WTC11 (cell line): ENCODE measurements around the gene IPO11. TPM values are rescaled to one million over a fixed set of nuclear protein-coding genes. Genes with fewer than 3 reads are reported as not detected.

Experiments used
- ATAC-seq: fragments of 200-7000 bp; cut with Tn5 transposase; 2 replicates; pipeline ENCODE4 v1.10.0; 2021; ENCODE audit warnings: mild to moderate bottlenecking, moderate library complexity
- CTCF ChIA-PET: fragments of 300-600 bp; sonication (Branson Sonifier 250); formaldehyde crosslinking; loops from one replicate; lab custom pipeline; 2021; ENCODE audit warnings: antibody characterized with exemption; lab: Charles Lee
- POLR2A ChIA-PET: fragments of 350-600 bp; sonication (Branson Sonifier 250); formaldehyde crosslinking; loops from one replicate; lab custom pipeline; 2021; ENCODE audit warnings: antibody characterized with exemption; lab: Charles Lee
- DNase-seq: peaks from one replicate; pipeline ENCODE4 v3.0.0; 2021; ENCODE audit warnings: low spot score
- H3K27ac Mint-ChIP-seq: 2 replicates; pipeline ENCODE4 v1.8.0; 2021; ENCODE audit warnings: mixed read lengths
- H3K27me3 Mint-ChIP-seq: 2 replicates; pipeline ENCODE4 v1.8.0; 2021; ENCODE audit warnings: low read depth, mild to moderate bottlenecking, moderate library complexity, mixed read lengths
- H3K36me3 Mint-ChIP-seq: 2 replicates; pipeline ENCODE4 v1.8.0; 2021; ENCODE audit warnings: mixed read lengths
- H3K4me1 Mint-ChIP-seq: 2 replicates; pipeline ENCODE4 v1.8.0; 2022; ENCODE audit warnings: mixed read lengths
- H3K4me3 Mint-ChIP-seq: 2 replicates; pipeline ENCODE4 v1.8.0; 2021; ENCODE audit warnings: mild to moderate bottlenecking, moderate library complexity, mixed read lengths
- H3K9me3 Mint-ChIP-seq: 2 replicates; pipeline ENCODE4 v1.8.0; 2021; ENCODE audit warnings: mixed read lengths
- ATF1 ChIP-seq: sonication (generic); formaldehyde crosslinking; IDR thresholded peaks from 2 replicates; pipeline ENCODE4 v1.8.1; 2023; ENCODE audit warnings: mild to moderate bottlenecking, moderate library complexity, missing genetic modification reagents
- CREB1 ChIP-seq: sonication (generic); formaldehyde crosslinking; IDR thresholded peaks from 2 replicates; pipeline ENCODE4 v1.8.0; 2023; ENCODE audit warnings: mild to moderate bottlenecking, missing genetic modification reagents
- E2F4 ChIP-seq: sonication (generic); formaldehyde crosslinking; IDR thresholded peaks from 2 replicates; pipeline ENCODE4 v1.8.1; 2022; ENCODE audit warnings: low read depth, mild to moderate bottlenecking, moderate library complexity, missing genetic modification reagents, borderline replicate concordance
- FOXP4 ChIP-seq: sonication (generic); formaldehyde crosslinking; IDR thresholded peaks from 2 replicates; pipeline ENCODE4 v1.8.0; 2022; ENCODE audit warnings: mild to moderate bottlenecking, missing genetic modification reagents
- HMGA2 ChIP-seq: fragments of 250-450 bp; sonication (Bioruptor Pico); IDR thresholded peaks from 2 replicates; pipeline ENCODE4 v1.4.0; 2021; ENCODE audit warnings: mild to moderate bottlenecking, moderate library complexity
- JAZF1 ChIP-seq: fragments of 250-450 bp; sonication (Bioruptor Pico); IDR thresholded peaks from 2 replicates; pipeline ENCODE4 v1.9.0; 2021; ENCODE audit warnings: moderate library complexity, mild to moderate bottlenecking, inconsistent platforms
- JUN ChIP-seq: sonication (generic); formaldehyde crosslinking; IDR thresholded peaks from 2 replicates; pipeline ENCODE4 v1.8.0; 2023; ENCODE audit warnings: mild to moderate bottlenecking, missing genetic modification reagents
- MLX ChIP-seq: sonication (generic); formaldehyde crosslinking; IDR thresholded peaks from 2 replicates; pipeline ENCODE4 v1.8.1; 2023; ENCODE audit warnings: mild to moderate bottlenecking, missing genetic modification reagents, moderate library complexity
- MXD4 ChIP-seq: fragments of 250-450 bp; sonication (Bioruptor Pico); IDR thresholded peaks from 2 replicates; pipeline ENCODE4 v1.8.0; 2021; ENCODE audit warnings: mild to moderate bottlenecking, moderate library complexity, borderline replicate concordance
- MYBL2 ChIP-seq: sonication (generic); formaldehyde crosslinking; IDR thresholded peaks from 2 replicates; pipeline ENCODE4 v1.8.1; 2023; ENCODE audit warnings: mild to moderate bottlenecking, moderate library complexity, missing genetic modification reagents
- NFE2L1 ChIP-seq: sonication (generic); formaldehyde crosslinking; IDR thresholded peaks from 2 replicates; pipeline ENCODE4 v1.8.1; 2023; ENCODE audit warnings: missing genetic modification reagents
- NFYB ChIP-seq: sonication (generic); formaldehyde crosslinking; conservative IDR thresholded peaks from 2 replicates; pipeline ENCODE4 v1.8.0; 2022; ENCODE audit warnings: low read depth, missing genetic modification reagents
- PREB ChIP-seq: sonication (generic); formaldehyde crosslinking; IDR thresholded peaks from 2 replicates; pipeline ENCODE4 v1.8.1; 2022; ENCODE audit warnings: mild to moderate bottlenecking, missing genetic modification reagents, moderate library complexity, borderline replicate concordance
- PRRX2 ChIP-seq: fragments of 250-450 bp; sonication (Bioruptor Pico); IDR thresholded peaks from 2 replicates; pipeline ENCODE4 v1.8.0; 2021; ENCODE audit warnings: mild to moderate bottlenecking
- SMAD4 ChIP-seq: sonication (generic); formaldehyde crosslinking; IDR thresholded peaks from 2 replicates; pipeline ENCODE4 v1.8.0; 2022; ENCODE audit warnings: mild to moderate bottlenecking, missing genetic modification reagents
- STAT6 ChIP-seq: sonication (generic); formaldehyde crosslinking; conservative IDR thresholded peaks from 2 replicates; pipeline ENCODE4 v1.8.1; 2023; ENCODE audit warnings: mild to moderate bottlenecking, low read depth, missing genetic modification reagents, moderate library complexity
- TEAD4 ChIP-seq: sonication (generic); formaldehyde crosslinking; IDR thresholded peaks from 2 replicates; pipeline ENCODE4 v1.8.0; 2022; ENCODE audit warnings: mild to moderate bottlenecking, missing genetic modification reagents
- USF1 ChIP-seq: sonication (generic); formaldehyde crosslinking; IDR thresholded peaks from 2 replicates; pipeline ENCODE4 v1.8.0; 2022; ENCODE audit warnings: mild to moderate bottlenecking, missing genetic modification reagents
- ZBTB43 ChIP-seq: sonication (generic); formaldehyde crosslinking; IDR thresholded peaks from 2 replicates; pipeline ENCODE4 v1.8.1; 2023; ENCODE audit warnings: mild to moderate bottlenecking, missing genetic modification reagents
- ZNF232 ChIP-seq: sonication (generic); formaldehyde crosslinking; IDR thresholded peaks from 2 replicates; pipeline ENCODE4 v1.8.0; 2022; ENCODE audit warnings: mild to moderate bottlenecking, missing genetic modification reagents
- ZNF263 ChIP-seq: sonication (generic); formaldehyde crosslinking; IDR thresholded peaks from 2 replicates; pipeline ENCODE4 v1.8.1; 2022; ENCODE audit warnings: low read depth, mild to moderate bottlenecking, moderate library complexity, missing genetic modification reagents
- ZNF671 ChIP-seq: fragments of 250-450 bp; sonication (Bioruptor Pico); IDR thresholded peaks from 2 replicates; pipeline ENCODE4 v1.8.0; 2021; ENCODE audit warnings: mild to moderate bottlenecking
- ZSCAN18 ChIP-seq: fragments of 250-450 bp; sonication (Bioruptor Pico); IDR thresholded peaks from 2 replicates; pipeline ENCODE4 v2.1.2; 2022; ENCODE audit warnings: mild to moderate bottlenecking, moderate library complexity
- total RNA-seq: library from RNA; stranded (reverse); gene quantifications from 3 replicates; pipeline ENCODE4 v1.2.3, GENCODE V29; 2021

The IPO11 gene
- total RNA-seq, 1 experiment from 2014 or later = 61.9 TPM

GRCh38 chr5:62578540-62578939 is 166.0 kb downstream of the IPO11 start, which contains the start of gene LRRC70:
TSS of gene LRRC70 (plus strand) at chr5:62578819. CDS start at chr5:62579439, 620 bp downstream.
- ATAC-seq (peak; percentile 74; the same call in 1 of the 2 replicates), DNase-seq (no peak)
- no peak for TF ChIP-seq TEAD4 (CRISPR knock-in tag)
- TF ChIP-seq ZBTB43 = no peak
- no peak for TF ChIP-seq ZNF232 (CRISPR knock-in tag)
- no peak for TF ChIP-seq ZSCAN18 (CRISPR knock-in tag)
- no peak for TF ChIP-seq E2F4 (CRISPR knock-in tag)
- no peak for TF ChIP-seq HMGA2
- no peak for TF ChIP-seq ZNF671 (CRISPR knock-in tag)
- TF ChIP-seq MYBL2 = no peak
- no peak for TF ChIP-seq PREB (CRISPR knock-in tag)
- no peak for TF ChIP-seq USF1 (CRISPR knock-in tag)
- no peak for TF ChIP-seq STAT6 (CRISPR knock-in tag)
- no peak for TF ChIP-seq JAZF1 (CRISPR knock-in tag)
- TF ChIP-seq PRRX2 = no peak
- no peak for TF ChIP-seq ATF1 (CRISPR knock-in tag)
- Mint-ChIP-seq H3K27ac (no peak within 1 kb of the TSS), H3K9me3 (no peaks in the 10 kb centered on the region), H3K27me3 (no peaks in the 10 kb centered on the region), H3K4me3 (no peak within 1 kb of the TSS), H3K36me3 (no peaks in the 10 kb centered on the region), H3K4me1 (peaks cover 6% of the 10 kb centered on the region)
- ChIA-PET POLR2A (no interaction called here), CTCF (interaction anchor here (0.7 to 1.2 kb wide), 3 partner anchors 12 to 216 kb away, joined by 3 read pairs; no protein-coding TSS in a partner anchor)

GRCh38 chr5:62579761-62580160 is 167.2 kb downstream of the IPO11 start:
- Mint-ChIP-seq H3K27me3 (no peaks in the 10 kb centered on the region), H3K4me1 (peaks cover 6% of the 10 kb centered on the region), H3K36me3 (no peaks in the 10 kb centered on the region), H3K9me3 (no peaks in the 10 kb centered on the region), H3K4me3 (no peak overlapping the region), H3K27ac (no peak overlapping the region)
- no peak for ATAC-seq
- no peak for DNase-seq
- ChIA-PET CTCF (no interaction called here), POLR2A (no interaction called here)
- TF ChIP-seq NFE2L1 (CRISPR knock-in tag) = no peak
- TF ChIP-seq MLX (CRISPR knock-in tag) = no peak
- no peak for TF ChIP-seq CREB1 (CRISPR knock-in tag)
- TF ChIP-seq NFYB (CRISPR knock-in tag) = no peak
- no peak for TF ChIP-seq HMGA2
- TF ChIP-seq FOXP4 = no peak
- TF ChIP-seq MXD4 (CRISPR knock-in tag) = no peak
- TF ChIP-seq JUN (CRISPR knock-in tag) = no peak
- TF ChIP-seq USF1 (CRISPR knock-in tag) = no peak
- no peak for TF ChIP-seq SMAD4 (CRISPR knock-in tag)
- no peak for TF ChIP-seq ZNF263 (CRISPR knock-in tag)
